Hematopoietic multipotent progenitor cell treated with erythropoietin and hydrocortisone succinate and interleukin-3 and kit ligand, for 6 days (in vitro differentiated cells): Measurements from ENCODE around the gene EIF3D.
"Not testable (repeated sequence)": the region's sequence is repeated elsewhere in the genome, so short reads cannot be mapped to it uniquely, and the experiment has no call there.

ENCODE experiments used
- DNase-seq: peaks from one replicate; pipeline ENCODE4 v3.0.0-alpha.2; 2015

EIF3D gene

GRCh38 chr22:36548606-36549005 lies 19.6 kb upstream of the EIF3D start:
- no peak for DNase-seq

DNA sequence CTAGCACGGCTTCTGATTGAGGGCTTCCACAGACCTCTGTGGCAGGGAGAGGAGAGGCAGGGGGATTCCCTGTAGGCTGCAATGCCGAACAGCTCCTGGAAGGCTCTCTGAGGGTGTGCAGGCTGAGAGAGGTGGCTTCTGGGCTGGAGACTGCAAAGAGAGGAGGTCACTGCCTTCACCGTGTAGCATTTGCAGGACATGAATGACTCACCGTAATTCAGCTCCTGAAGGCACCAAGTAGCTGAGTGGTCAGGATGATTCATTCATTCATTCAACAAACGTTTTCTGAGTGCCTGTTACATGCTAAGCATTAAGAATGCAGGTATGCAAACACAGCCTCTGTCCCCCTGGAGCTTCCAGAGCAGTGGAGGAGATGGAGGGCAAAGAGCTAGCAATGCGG lies 18.0 kb upstream of the EIF3D start:
- DNase-seq = no peak

- DNase-seq = peak; percentile 81
These were observed 17.3 kb upstream of the EIF3D start for GRCh38 chr22:36546092-36546804.

DNA sequence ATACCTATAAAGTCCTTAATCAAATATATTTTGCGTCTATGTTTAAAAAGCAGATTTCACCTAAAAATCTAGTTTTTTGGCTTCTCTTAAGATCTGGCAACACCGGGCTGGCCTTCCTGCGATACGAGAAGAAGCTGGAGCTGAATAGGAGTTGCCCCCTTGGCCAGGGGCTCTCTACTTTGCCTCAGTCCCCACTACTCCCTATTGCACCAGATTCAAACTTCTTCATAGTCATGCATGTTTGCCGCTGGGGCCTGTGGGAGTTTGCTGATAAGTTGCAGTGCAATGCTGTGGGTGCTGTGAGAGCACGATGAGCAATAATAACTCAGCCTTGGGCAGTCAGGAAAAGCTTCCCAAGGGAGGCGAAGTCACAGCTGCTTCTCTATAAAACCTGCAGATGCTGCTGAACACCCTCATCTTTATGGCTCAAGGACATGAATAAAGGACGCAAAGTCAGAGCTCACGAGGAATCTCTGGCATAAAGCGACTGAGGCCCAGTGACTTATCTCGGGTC lies 15.2 kb upstream of the EIF3D start:
- DNase-seq = no peak

DNA sequence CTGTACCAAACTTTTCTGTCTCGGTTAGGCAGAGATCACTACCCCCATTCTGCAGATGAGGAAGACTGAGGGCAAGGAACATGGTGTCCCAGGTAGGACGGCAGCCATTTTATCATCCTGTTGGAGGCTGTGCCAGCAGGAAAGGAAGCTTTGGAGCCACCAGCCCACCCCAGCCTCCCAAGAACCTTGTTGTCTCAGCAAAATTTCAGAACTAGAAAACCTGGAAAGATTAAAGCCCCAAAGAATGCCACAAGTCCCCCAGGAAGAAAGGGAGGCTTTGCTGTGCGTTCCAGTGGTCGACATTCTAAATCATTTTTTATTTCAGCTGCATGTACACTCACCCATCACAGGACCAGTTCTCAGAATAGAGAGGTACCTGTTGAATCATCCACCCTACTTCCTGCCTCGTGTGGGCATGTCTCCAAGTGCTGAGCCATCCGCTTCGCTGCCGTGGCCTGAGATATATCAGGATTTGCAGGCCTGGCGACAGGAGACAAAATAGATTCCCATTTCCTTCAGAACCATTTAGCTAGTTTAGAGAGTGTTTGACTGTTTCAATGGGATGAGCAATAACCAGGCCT lies 13.0 kb upstream of the EIF3D start:
- no peak for DNase-seq

GRCh38 chr22:36540867-36541642 lies 12.1 kb upstream of the EIF3D start:
- DNase-seq = no peak

- DNase-seq = no peak
These were observed 9.6 kb upstream of the EIF3D start for GRCh38 chr22:36538529-36538928.

GRCh38 chr22:36536717-36537116 lies 7.8 kb upstream of the EIF3D start:
- DNase-seq = no peak

DNA sequence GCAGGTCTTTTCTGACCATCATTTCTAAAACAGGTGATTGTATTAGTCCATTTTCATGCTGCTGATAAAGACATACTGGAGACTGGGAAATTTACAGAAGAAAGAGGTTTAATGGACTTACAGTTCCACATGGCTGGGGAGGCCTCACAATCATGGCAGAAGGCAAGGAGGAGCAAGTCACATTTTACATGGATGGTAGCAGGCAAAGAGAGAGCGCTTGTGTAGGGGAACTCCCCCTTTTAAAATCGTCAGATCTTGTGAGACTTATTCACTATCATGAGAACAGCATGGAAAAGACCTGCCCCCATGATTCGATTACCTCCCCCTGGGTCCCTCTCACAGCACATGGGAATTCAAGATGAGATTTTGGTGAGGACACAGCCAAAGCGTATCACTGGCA lies 4.4 kb upstream of the EIF3D start:
- not testable (repeated sequence) for DNase-seq

GRCh38 chr22:36532466-36532865 lies 3.5 kb upstream of the EIF3D start:
- DNase-seq = no peak

DNA sequence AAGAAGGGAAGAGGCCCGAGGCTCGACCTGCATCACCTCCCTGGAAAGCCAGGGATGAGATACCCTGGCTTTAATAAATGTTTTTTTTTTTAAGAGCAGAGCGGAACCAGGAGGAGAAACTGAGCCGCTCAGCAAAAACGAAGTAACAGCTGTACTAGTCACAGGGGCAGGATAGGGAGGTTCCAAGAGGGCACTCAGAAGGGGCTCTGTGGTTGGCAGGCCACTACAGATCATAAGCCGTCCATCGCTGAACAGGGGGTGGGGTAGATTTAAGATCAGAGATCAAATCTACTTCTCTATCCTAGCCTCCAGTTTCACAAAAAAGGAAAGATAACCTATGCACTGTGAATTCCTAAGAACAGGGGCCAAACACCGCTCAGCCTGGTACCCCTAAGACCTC lies 625 bp downstream of the EIF3D start:
- DNase-seq = peak; percentile 63

DNA sequence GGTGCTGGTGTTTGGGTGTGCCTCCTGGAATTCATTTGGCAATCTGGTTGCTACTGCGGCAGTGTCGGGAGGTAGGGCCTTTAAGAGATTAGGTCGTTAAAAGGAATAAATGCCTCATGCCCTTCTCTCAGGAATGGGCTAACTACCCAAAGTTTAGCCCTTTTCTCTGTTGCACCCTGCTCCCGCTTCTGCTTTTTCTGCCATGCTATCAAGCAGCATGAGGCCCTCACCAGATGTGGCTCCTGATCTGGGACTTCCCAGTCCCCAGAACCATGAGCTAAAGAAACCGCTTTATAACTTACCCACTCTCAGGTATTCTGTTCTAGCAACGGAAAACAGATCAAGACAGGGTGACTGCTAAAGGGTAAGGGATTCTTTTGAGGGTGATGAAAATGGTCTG lies 6.3 kb downstream of the EIF3D start:
- no peak for DNase-seq

DNA sequence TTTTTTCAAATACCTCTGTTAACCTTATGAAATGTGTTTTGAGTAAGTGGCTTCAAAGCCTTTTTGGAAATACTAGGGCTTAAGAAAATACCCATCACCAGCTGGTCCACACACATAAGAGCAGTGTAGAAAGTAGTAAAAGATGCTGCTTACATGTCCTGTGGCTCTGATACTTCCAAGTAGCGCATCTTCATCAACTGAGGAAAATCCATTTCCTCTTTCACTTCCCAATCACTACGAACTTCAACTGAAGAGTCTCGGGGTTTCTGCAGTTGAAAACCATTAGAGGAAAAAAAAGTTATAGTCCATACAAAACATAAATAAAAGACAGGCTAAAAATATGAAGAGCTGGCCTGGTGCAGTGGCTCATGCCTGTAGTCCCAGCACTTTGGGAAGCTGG lies 8.5 kb downstream of the EIF3D start:
- DNase-seq = no peak

DNA sequence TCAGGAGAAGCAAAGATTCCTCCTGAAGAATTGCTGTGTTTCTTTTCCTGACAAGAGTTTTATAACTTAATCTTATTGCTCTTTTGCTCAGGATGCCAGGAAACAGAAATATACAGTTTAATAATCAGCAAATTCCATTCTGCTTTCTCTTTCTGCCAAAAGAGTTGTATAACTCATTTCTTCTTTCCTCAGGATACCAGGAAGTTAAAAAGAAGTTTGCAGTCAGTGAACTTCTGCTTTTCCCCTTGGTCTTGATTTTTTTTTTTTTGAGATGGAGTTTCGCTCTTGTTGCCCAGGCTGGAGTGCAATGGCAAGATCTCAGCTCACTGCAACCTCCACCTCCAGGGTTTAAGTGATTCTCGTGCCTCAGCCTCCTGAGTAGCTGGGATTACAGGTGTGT lies 9.1 kb downstream of the EIF3D start:
- not testable (repeated sequence) for DNase-seq

DNA sequence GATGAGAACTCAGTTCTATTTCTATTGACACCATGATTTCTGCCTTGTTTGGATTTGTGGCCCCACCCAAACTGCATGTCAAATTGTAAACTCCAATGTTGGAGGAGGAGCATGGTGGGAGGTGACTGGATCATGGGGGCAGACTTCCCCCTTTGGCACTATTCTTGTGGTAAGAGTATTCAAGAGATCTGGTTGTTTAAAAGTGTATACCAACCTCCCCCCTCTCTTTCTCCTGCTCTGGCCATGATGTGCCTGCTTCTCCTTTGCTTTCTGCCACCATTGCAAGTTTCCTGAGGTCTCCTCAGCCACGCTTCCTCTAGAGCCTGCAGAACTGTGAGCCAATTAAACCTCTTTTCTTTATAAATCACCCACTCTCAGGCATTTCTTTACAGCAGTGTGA lies 14.2 kb downstream of the EIF3D start:
- DNase-seq = no peak

- DNase-seq = no peak
These were observed 16.0 kb downstream of the EIF3D start for GRCh38 chr22:36512991-36513390.

GRCh38 chr22:36512333-36512732 lies 16.6 kb downstream of the EIF3D start:
- DNase-seq = no peak

- peak; percentile 83 for DNase-seq
These were observed 17.7 kb downstream of the EIF3D start for GRCh38 chr22:36510966-36511881.

GRCh38 chr22:36510384-36510783 lies 18.6 kb downstream of the EIF3D start:
- DNase-seq = no peak

GRCh38 chr22:36507518-36508010 lies 21.4 kb downstream of the EIF3D start:
- no peak for DNase-seq

DNA sequence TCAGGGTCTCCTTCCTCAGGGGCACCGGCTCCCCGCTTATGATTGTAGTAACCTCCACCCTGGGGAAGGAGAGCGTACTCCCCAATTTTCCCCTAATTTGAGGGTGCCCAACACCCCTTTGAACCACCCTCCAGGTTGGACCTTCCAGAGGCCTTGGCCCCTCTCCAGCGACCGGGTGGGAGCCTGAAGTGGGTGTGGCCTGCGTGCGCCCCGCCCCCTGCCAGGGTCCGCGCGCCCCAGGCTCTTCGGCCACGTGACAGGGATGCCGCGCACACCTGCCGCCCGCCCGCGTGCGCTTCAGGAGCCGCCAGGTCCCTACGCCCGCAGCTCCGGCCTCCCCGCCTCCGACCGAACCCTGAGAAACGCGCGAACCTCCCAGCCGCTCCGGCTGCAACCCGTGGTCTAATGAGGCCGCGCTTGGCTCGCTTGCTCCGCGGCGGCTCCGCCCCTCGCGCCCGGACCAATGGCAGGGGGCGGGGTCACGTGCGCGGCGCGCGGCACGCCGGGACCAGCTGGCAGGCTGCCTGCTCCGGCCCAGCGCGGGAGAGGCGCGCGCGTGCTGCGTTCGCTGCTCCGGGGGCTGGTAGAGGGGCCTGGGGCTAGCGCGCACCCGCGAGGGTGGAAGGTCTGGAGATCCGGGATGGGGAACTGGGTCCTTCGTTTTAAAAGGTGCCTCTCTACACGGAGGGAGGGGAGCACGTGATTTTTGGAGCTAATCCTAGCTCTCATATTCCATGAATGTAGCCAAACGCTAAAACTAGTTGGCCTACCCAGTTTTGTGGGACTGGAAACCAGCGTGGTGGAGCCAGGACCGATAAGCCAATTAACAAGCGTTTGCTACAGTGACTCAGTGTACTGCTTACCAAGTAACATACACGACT lies 22.1 kb downstream of the EIF3D start, which contains the start of gene FOXRED2:
TSS of gene FOXRED2 (minus strand) at position 404 of the 881 bp plus-strand sequence. CDS start 618 bp downstream, outside the sequence.
- DNase-seq = peak; percentile 94
